MM.1S (cell line): ENCODE measurements around the gene BEND5.

Experiments used
- DNase-seq: peaks from one replicate; pipeline ENCODE4 v3.0.0-alpha.2; 2015
- H2AFZ ChIP-seq: fragments of 300-600 bp; sonication (generic); 2 replicates; pipeline ENCODE4 v1.6.0; 2016; ENCODE audit warnings: antibody characterized with exemption, low read length
- H3F3A ChIP-seq: fragments of 300-600 bp; sonication (generic); 2 replicates; pipeline ENCODE4 v1.6.1; 2016; ENCODE audit warnings: mild to moderate bottlenecking, antibody characterized with exemption, low read length, moderate library complexity, mixed read lengths; ENCODE audit not compliant: insufficient read depth
- H3K27ac ChIP-seq: fragments of 300-600 bp; sonication (generic); 2 replicates; pipeline ENCODE4 v1.5.1; 2016; ENCODE audit warnings: mild to moderate bottlenecking, low read length
- H3K27me3 ChIP-seq: fragments of 300-600 bp; sonication (generic); replicated peaks from 2 replicates; pipeline ENCODE4 v1.6.0; 2016; ENCODE audit warnings: low read length; ENCODE audit not compliant: insufficient read depth
- H3K36me3 ChIP-seq: fragments of 300-600 bp; sonication (generic); replicated peaks from 2 replicates; pipeline ENCODE4 v1.6.1; 2016; ENCODE audit warnings: mild to moderate bottlenecking, low read length, mixed read lengths; ENCODE audit not compliant: insufficient read depth
- H3K4me1 ChIP-seq: fragments of 300-600 bp; sonication (generic); 2 replicates; pipeline ENCODE4 v1.6.1; 2016; ENCODE audit warnings: low read length, mixed read lengths
- H3K4me2 ChIP-seq: fragments of 300-600 bp; sonication (generic); 2 replicates; pipeline ENCODE4 v1.6.0; 2016; ENCODE audit warnings: low read depth, low read length
- H3K4me3 ChIP-seq: fragments of 300-600 bp; sonication (generic); 2 replicates; pipeline ENCODE4 v1.5.1; 2016; ENCODE audit warnings: low read length, mixed read lengths
- H3K79me2 ChIP-seq: fragments of 300-600 bp; sonication (generic); 2 replicates; pipeline ENCODE4 v1.6.1; 2016; ENCODE audit warnings: mixed run types, low read length, mixed read lengths
- H3K9ac ChIP-seq: fragments of 300-600 bp; sonication (generic); 2 replicates; pipeline ENCODE4 v1.6.1; 2016; ENCODE audit warnings: low read length, mixed read lengths
- H3K9me2 ChIP-seq: fragments of 300-600 bp; sonication (generic); replicated peaks from 2 replicates; pipeline ENCODE4 v1.6.1; 2016; ENCODE audit warnings: mild to moderate bottlenecking, low read length, mixed read lengths; ENCODE audit not compliant: insufficient read depth
- H3K9me3 ChIP-seq: fragments of 300-600 bp; sonication (generic); replicated peaks from 2 replicates; pipeline ENCODE4 v1.6.1; 2016; ENCODE audit warnings: mild to moderate bottlenecking, low read length, mixed read lengths; ENCODE audit not compliant: insufficient read depth
- H4K20me1 ChIP-seq: fragments of 300-600 bp; sonication (generic); 2 replicates; pipeline ENCODE4 v1.6.1; 2016; ENCODE audit warnings: mild to moderate bottlenecking, low read length, moderate library complexity, mixed read lengths; ENCODE audit not compliant: insufficient read depth
- CTCF ChIP-seq: fragments of 300-600 bp; sonication (generic); IDR thresholded peaks from 2 replicates; pipeline ENCODE4 v1.5.1; 2016; ENCODE audit warnings: antibody characterized with exemption, low read length, mixed read lengths
- EZH2 ChIP-seq: fragments of 300-600 bp; sonication (generic); optimal IDR thresholded peaks from 2 replicates; pipeline ENCODE3; 2017; ENCODE audit warnings: low read depth, mild to moderate bottlenecking, antibody characterized with exemption, low read length, mixed read lengths
- EZH2phosphoT487 ChIP-seq: fragments of 300-600 bp; sonication (generic); IDR thresholded peaks from 2 replicates; pipeline ENCODE4 v1.6.1; 2018; ENCODE audit warnings: antibody characterized with exemption, low read length

Gene BEND5

GRCh38 chr1:48776393-48777218, at the start of gene BEND5:
TSS of gene BEND5 (minus strand) at chr1:48776891. CDS start at chr1:48776831, 60 bp downstream.
- Histone ChIP-seq H3K79me2 (no peaks in the 10 kb centered on the region), H3K9ac (peak within 1 kb of the TSS; percentile 26; the same call in 1 of the 2 replicates)
- no peak for DNase-seq

DNA sequence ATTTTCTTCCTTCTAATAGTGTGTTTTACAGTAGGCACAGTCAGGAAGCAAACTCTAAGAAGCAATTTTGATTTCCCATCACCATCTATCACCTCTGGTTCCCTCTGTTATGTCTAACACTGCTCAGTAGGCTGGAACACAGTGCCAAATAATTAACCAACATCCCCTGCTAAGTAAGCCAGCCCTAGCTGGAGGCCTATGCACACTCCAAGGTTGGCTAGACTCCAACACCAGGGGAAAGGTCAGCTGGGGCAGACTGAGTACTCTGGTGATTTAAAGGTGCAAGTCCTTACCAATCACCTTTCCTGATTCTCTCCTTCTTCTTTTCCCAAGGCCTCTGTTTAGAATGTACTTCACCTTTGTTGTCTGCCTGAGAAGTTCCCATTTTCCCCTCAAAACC, 46.5 kb upstream of the BEND5 start:
- H3K4me2 ChIP-seq: no peak overlapping the region
- no peak overlapping the region for H3K27ac ChIP-seq
- no peaks in the 10 kb centered on the region for H3K9me3 ChIP-seq
- no peaks in the 10 kb centered on the region for H3K27me3 ChIP-seq
- H4K20me1 ChIP-seq: no peaks in the 10 kb centered on the region
- no peak overlapping the region for H2AFZ ChIP-seq
- DNase-seq: no peak
- H3K79me2 ChIP-seq: no peaks in the 10 kb centered on the region
- no peaks in the 10 kb centered on the region for H3K4me1 ChIP-seq
- H3F3A ChIP-seq: no peaks in the 10 kb centered on the region
- H3K36me3 ChIP-seq: no peaks in the 10 kb centered on the region
- H3K4me3 ChIP-seq: no peak overlapping the region
- H3K9me2 ChIP-seq: no peaks in the 10 kb centered on the region
- TF ChIP-seq EZH2: no peak
- no peak for TF ChIP-seq EZH2phosphoT487
- no peak for TF ChIP-seq CTCF
- no peak overlapping the region for H3K9ac ChIP-seq

More at GRCh38 chr1:48776393-48777218, at the start of gene BEND5:
- H4K20me1 ChIP-seq: no peaks in the 10 kb centered on the region
- H3K36me3 ChIP-seq: no peaks in the 10 kb centered on the region
- peak within 1 kb of the TSS; percentile 50 for H3K4me2 ChIP-seq
- peak within 1 kb of the TSS; percentile 52; the same call in 1 of the 2 replicates for H2AFZ ChIP-seq
- H3K9me3 ChIP-seq: no peaks in the 10 kb centered on the region
- no peak within 1 kb of the TSS for H3K27ac ChIP-seq
- H3K27me3 ChIP-seq: no peaks in the 10 kb centered on the region
- no peak for TF ChIP-seq CTCF
- TF ChIP-seq EZH2phosphoT487: no peak
- no peak for TF ChIP-seq EZH2
- H3F3A ChIP-seq: no peaks in the 10 kb centered on the region
- H3K4me3 ChIP-seq: peak within 1 kb of the TSS; percentile 50
- no peaks in the 10 kb centered on the region for H3K4me1 ChIP-seq
- H3K9me2 ChIP-seq: no peaks in the 10 kb centered on the region

- Histone ChIP-seq H3K9me2 (no peaks in the 10 kb centered on the region), H3K4me1 (no peaks in the 10 kb centered on the region), H3K4me2 (no peak overlapping the region)
Measured at GRCh38 chr1:48820491-48820890, 43.8 kb upstream of the BEND5 start.

More at GRCh38 chr1:48820491-48820890, 43.8 kb upstream of the BEND5 start:
- H3K36me3 ChIP-seq: no peaks in the 10 kb centered on the region
- H3K4me3 ChIP-seq: no peak overlapping the region
- H3K9ac ChIP-seq: no peak overlapping the region
- no peaks in the 10 kb centered on the region for H3K27me3 ChIP-seq
- no peaks in the 10 kb centered on the region for H3K79me2 ChIP-seq
- H3K27ac ChIP-seq: no peak overlapping the region
- no peaks in the 10 kb centered on the region for H3K9me3 ChIP-seq
- H2AFZ ChIP-seq: no peak overlapping the region
- no peak for DNase-seq
- TF ChIP-seq EZH2phosphoT487 (no peak), CTCF (no peak), EZH2 (no peak)
- no peaks in the 10 kb centered on the region for H3F3A ChIP-seq
- H4K20me1 ChIP-seq: no peaks in the 10 kb centered on the region
